ENCODE results near the gene LCK.

GRCh38 chr1:32239337-32239736, 11.7 kb upstream of the LCK start:
- TF ChIP-seq CTCF (IDR thresholded peaks at IDR 0.05) (no peak), POLR2A (IDR thresholded peaks at IDR 0.05) (no peak), POLR2AphosphoS5 (IDR thresholded peaks at IDR 0.05) (no peak)
